Thymus (tissue), 11 donors: Measurements from ENCODE around the gene CHD9. TPM values are rescaled to one million over a fixed set of nuclear protein-coding genes. Genes with fewer than 3 reads are reported as not detected.

Experiments
- DNase-seq, 9 donors: peaks; one replicate each; pipeline ENCODE4 v3.0.0-alpha.2; 2013; ENCODE audit warnings: low spot score in 9 of 9, low read depth in 6 of 9, missing footprints in 1 of 9
- H3K27ac ChIP-seq, 2 donors: one replicate each; pipeline ENCODE4 v1.5.1; 2013; ENCODE audit warnings: control low read depth in 1 of 2, low read depth in 1 of 2, low read length in 1 of 2, mild to moderate bottlenecking in 1 of 2, moderate library complexity in 1 of 2
- H3K27me3 ChIP-seq, 2 donors: one replicate each; pipeline ENCODE4 v1.5.1; 2013; ENCODE audit warnings: low read length in 1 of 2; ENCODE audit not compliant: control insufficient read depth in 2 of 2, insufficient read depth in 1 of 2
- H3K36me3 ChIP-seq, 2 donors: one replicate each; pipeline ENCODE4 v1.5.1; 2013; ENCODE audit warnings: low read length in 1 of 2, mild to moderate bottlenecking in 1 of 2, moderate library complexity in 1 of 2; ENCODE audit not compliant: control insufficient read depth in 2 of 2, insufficient read depth in 2 of 2
- H3K4me1 ChIP-seq, 2 donors: one replicate each; pipeline ENCODE4 v1.5.1; 2013; ENCODE audit warnings: low read length in 2 of 2; ENCODE audit not compliant: control insufficient read depth in 2 of 2, insufficient read depth in 2 of 2
- H3K4me3 ChIP-seq, 2 donors: one replicate each; pipeline ENCODE4 v1.5.1; 2013; ENCODE audit warnings: low read length in 2 of 2, control low read depth in 1 of 2, mild to moderate bottlenecking in 1 of 2
- H3K9me3 ChIP-seq, 2 donors: one replicate each; pipeline ENCODE4 v1.5.1; 2013; ENCODE audit warnings: low read length in 1 of 2, mild to moderate bottlenecking in 1 of 2; ENCODE audit not compliant: control insufficient read depth in 2 of 2, insufficient read depth in 1 of 2
- WGBS: extraction: QIAGEN DNeasy Blood & Tissue Kit; methylation state at CpG from one replicate; pipeline ENCODE4 v1.1.7; 2013; 5-methylcytosine and 5-hydroxymethylcytosine counted together
- polyA plus RNA-seq: library from polyadenylated mRNA; stranded (reverse); fragments of 200-250 nt; gene quantifications from one replicate; pipeline ENCODE4 v1.2.3, GENCODE V29; 2013
- total RNA-seq: library from RNA; stranded (reverse); fragments of 120-200 nt; gene quantifications from one replicate; pipeline ENCODE4 v1.2.4, GENCODE V29; 2013
- donor health status: healthy.

CHD9 gene
- total and polyA plus RNA-seq, 2 donors: 15.3 to 43.7 TPM

DNA sequence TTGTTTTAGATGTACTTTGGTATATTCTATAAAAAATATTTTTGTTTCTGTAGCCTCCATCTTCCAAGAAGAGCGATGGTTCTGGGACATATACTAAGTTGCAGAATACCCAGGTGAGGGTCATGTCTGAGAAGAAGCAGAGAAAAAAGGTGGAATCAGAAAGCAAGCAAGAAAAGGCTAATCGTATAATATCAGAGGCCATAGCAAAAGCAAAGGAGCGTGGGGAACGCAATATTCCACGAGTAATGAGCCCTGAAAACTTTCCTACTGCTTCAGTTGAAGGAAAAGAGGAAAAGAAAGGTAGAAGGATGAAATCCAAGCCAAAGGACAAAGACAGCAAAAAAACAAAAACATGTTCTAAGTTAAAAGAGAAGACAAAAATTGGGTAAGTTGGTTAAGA, 154.6 kb downstream of the CHD9 start:
- 8% methylated on average over 5 of the region's 5 CpGs for WGBS
- peak in 1 of 9 donors; percentile 27 for DNase-seq
- H3K27me3 ChIP-seq: no peaks in the 10 kb centered on the region
- H3K4me1 ChIP-seq: peaks cover 0 to 6% of the 10 kb centered on the region in 2 donors
- H3K36me3 ChIP-seq: no peaks in the 10 kb centered on the region
- no peaks in the 10 kb centered on the region for H3K9me3 ChIP-seq
- H3K4me3 ChIP-seq: peak overlapping the region; percentile 47 to 58
- H3K27ac ChIP-seq: peak overlapping the region; percentile 58 to 66

GRCh38 chr16:53209877-53210276, 155.1 kb downstream of the CHD9 start:
- H3K27ac ChIP-seq: peak overlapping the region in 1 of 2 donors; percentile 58
- no peaks in the 10 kb centered on the region for H3K27me3 ChIP-seq
- 28% methylated on average over 2 of the region's 2 CpGs for WGBS
- DNase-seq: peak in 2 of 9 donors; percentile 18 to 48
- peaks cover 0 to 6% of the 10 kb centered on the region in 2 donors for H3K4me1 ChIP-seq
- no peaks in the 10 kb centered on the region for H3K36me3 ChIP-seq
- H3K9me3 ChIP-seq: no peaks in the 10 kb centered on the region
- peak overlapping the region; percentile 18 to 47 for H3K4me3 ChIP-seq

GRCh38 chr16:53211253-53211652, 156.5 kb downstream of the CHD9 start:
- Histone ChIP-seq H3K27me3 (no peaks in the 10 kb centered on the region), H3K4me1 (peaks cover 0 to 6% of the 10 kb centered on the region in 2 donors), H3K27ac (no peak overlapping the region), H3K4me3 (no peak overlapping the region), H3K36me3 (no peaks in the 10 kb centered on the region), H3K9me3 (no peaks in the 10 kb centered on the region)
- DNase-seq: no peak
- 79% methylated on average over 3 of the region's 3 CpGs for WGBS

DNA sequence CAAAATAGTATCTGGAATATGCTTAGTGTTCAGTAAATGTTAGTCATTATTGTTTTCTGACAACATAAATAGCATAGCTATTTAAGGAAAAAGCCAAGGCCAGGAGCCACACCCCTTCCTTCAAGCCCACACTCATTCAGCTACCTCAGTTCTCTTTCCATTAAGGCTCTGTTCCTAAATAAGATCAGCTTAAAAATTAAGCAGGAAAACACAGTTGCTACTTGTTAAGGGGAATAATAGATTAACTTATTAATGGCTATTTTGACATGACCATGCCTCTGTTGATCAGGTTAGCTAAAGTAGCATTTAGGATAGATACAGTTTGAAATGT, 158.1 kb downstream of the CHD9 start:
- H3K9me3 ChIP-seq: no peaks in the 10 kb centered on the region
- no peak for DNase-seq
- no peak overlapping the region for H3K4me3 ChIP-seq
- no peaks in the 10 kb centered on the region for H3K27me3 ChIP-seq
- peak overlapping the region in 1 of 2 donors; percentile 13 for H3K27ac ChIP-seq
- peaks cover 0 to 4% of the 10 kb centered on the region in 2 donors for H3K4me1 ChIP-seq
- no peaks in the 10 kb centered on the region for H3K36me3 ChIP-seq

DNA sequence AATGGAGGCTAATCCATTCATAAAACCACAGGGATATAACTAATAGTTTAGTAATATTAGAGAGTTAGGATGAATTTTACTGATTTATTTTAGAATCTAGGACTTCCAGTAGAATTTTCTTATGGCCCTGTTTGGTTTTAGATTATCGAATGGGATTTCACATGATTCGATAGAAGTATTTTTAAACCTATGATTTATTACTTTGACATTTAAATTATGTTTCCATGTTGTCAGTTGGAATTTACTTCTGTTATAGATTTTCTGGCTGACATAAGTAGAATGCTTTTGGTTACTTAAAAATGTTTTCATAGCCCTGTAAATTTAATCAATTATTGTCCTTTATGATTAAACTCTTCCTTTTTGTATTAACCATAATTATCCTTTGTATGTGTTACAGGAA, 158.8 kb downstream of the CHD9 start:
- no peak overlapping the region for H3K4me3 ChIP-seq
- no peak for DNase-seq
- 76% methylated on average over 2 of the region's 2 CpGs for WGBS
- no peaks in the 10 kb centered on the region for H3K9me3 ChIP-seq
- H3K4me1 ChIP-seq: no peaks in the 10 kb centered on the region
- H3K27ac ChIP-seq: no peak overlapping the region
- H3K27me3 ChIP-seq: no peaks in the 10 kb centered on the region
- no peaks in the 10 kb centered on the region for H3K36me3 ChIP-seq

GRCh38 chr16:53216798-53217197, 162.0 kb downstream of the CHD9 start:
- H3K4me3 ChIP-seq: no peak overlapping the region
- H3K4me1 ChIP-seq: no peaks in the 10 kb centered on the region
- H3K9me3 ChIP-seq: no peaks in the 10 kb centered on the region
- 28% methylated on average over 2 of the region's 2 CpGs for WGBS
- H3K27me3 ChIP-seq: no peaks in the 10 kb centered on the region
- H3K27ac ChIP-seq: no peak overlapping the region
- no peak for DNase-seq
- no peaks in the 10 kb centered on the region for H3K36me3 ChIP-seq

GRCh38 chr16:53219371-53219770, 164.6 kb downstream of the CHD9 start:
- peak overlapping the region in 1 of 2 donors; percentile 50 for H3K27ac ChIP-seq
- 88% methylated on average over 4 of the region's 4 CpGs for WGBS
- peaks cover 3 to 19% of the 10 kb centered on the region in 2 donors for H3K36me3 ChIP-seq
- no peaks in the 10 kb centered on the region for H3K4me1 ChIP-seq
- DNase-seq: no peak
- no peak overlapping the region for H3K4me3 ChIP-seq
- H3K9me3 ChIP-seq: no peaks in the 10 kb centered on the region
- H3K27me3 ChIP-seq: no peaks in the 10 kb centered on the region

DNA sequence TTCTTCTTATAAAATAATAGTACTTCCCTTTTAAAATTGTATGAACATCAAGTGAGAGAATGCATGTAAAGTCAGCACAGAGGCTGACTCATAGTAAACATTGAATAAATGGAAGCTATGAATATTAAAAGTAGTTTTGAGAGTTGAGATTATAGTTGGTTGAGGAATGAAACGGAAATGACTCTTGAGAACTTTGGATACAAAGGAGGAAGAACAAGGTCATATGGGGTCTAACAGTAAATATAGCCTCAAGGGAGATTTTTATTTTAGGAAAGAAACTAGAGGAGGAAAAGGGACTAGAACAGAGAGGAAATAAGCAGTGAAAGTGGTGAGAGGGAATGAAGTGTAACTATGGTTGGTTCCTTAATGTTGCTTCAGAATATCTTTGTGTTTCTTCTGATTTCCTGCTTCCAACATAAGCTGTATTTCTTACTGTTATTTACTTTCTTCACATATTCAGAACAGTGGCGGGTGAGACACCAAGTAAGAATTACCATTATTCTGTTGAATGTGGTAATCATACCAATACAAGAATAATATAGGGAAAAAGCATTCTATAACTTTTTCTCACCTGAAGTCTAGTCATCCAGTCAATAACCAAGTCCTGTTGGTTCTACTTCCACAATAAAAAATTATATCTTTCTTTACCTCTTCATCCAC, 165.1 kb downstream of the CHD9 start:
- H3K36me3 ChIP-seq: peaks cover 3 to 19% of the 10 kb centered on the region in 2 donors
- H3K27me3 ChIP-seq: no peaks in the 10 kb centered on the region
- WGBS: 80% methylated on average over 2 of the region's 2 CpGs
- no peaks in the 10 kb centered on the region for H3K4me1 ChIP-seq
- H3K4me3 ChIP-seq: no peak overlapping the region
- DNase-seq: no peak
- H3K9me3 ChIP-seq: no peaks in the 10 kb centered on the region
- peak overlapping the region in 1 of 2 donors; percentile 50 for H3K27ac ChIP-seq

DNA sequence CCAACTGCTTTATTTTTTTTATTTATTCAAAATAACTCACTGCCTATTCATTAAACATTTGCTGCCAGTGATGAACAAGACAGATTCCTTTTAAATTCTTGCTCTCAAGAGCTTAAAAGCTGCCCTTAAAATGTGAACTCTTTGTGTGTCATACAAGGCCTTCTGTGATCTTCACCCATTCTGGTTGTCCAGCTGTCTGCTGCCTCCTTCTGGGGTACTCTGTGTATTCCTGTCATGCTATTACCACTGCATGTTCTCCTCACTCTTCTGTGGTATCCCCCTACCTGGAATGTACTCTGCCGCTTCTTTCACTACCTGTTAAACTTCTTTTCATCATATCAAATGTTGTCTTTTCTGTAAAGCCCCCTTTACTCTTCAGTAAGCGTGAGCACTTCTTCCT, 165.8 kb downstream of the CHD9 start:
- H3K27ac ChIP-seq: peak overlapping the region in 1 of 2 donors; percentile 64
- H3K9me3 ChIP-seq: no peaks in the 10 kb centered on the region
- H3K27me3 ChIP-seq: no peaks in the 10 kb centered on the region
- H3K36me3 ChIP-seq: peaks cover 3 to 19% of the 10 kb centered on the region in 2 donors
- WGBS: 79% methylated on average over 2 of the region's 2 CpGs
- DNase-seq: peak in 5 of 9 donors; percentile 19 to 58 (median 24)
- H3K4me1 ChIP-seq: no peaks in the 10 kb centered on the region
- H3K4me3 ChIP-seq: no peak overlapping the region
